ENCODE results near the gene CAMK2D.

Gene CAMK2D

DNA sequence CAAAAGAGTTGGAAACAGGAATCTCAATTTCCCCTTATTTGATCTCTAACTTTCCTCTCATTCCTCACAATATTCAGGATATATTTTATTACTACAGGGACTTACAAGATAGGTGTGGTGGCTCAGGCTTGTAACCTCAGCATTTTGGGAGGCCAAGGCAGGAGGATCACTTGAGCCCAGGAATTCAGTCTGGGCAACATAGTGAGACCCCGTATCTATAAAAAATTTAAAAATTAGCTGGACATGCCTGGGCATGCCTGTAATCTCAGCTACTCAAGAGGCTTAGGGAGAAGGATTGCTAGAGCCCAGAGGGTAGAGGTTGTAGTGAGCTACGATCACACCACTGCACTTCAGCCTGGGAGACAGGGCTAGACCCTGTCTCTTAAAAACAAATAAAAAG lies 200.4 kb downstream of the CAMK2D start:
- Histone ChIP-seq H3K79me2 (ENCODE audit: control insufficient read depth, insufficient read depth, low read length, poor library complexity) (no peaks in the 10 kb centered on the region), H3K23ac (ENCODE audit: low read length) (no peak overlapping the region), H4K91ac (ENCODE audit: low read depth, low read length) (peak overlapping the region; percentile 35), H2BK120ac (ENCODE audit: insufficient read depth, low read length, poor library complexity) (no peak overlapping the region), H3K79me1 (ENCODE audit: low read length) (peaks cover 2% of the 10 kb centered on the region), H3K4me1 (ENCODE audit: control insufficient read depth in 1 of 2, insufficient read depth in 2 of 2, low read length in 2 of 2) (peaks cover 4 to 8% of the 10 kb centered on the region in 2 experiments), H3K36me3 (ENCODE audit: control insufficient read depth in 1 of 2, insufficient read depth in 2 of 2, low read length in 2 of 2) (peaks cover 0 to 2% of the 10 kb centered on the region in 2 experiments), H2BK5ac (ENCODE audit: low read depth, low read length, poor library complexity) (no peak overlapping the region), H3K9ac (ENCODE audit: low read length) (no peak overlapping the region), H3K4me3 (ENCODE audit: low read depth, low read length) (no peak overlapping the region), H3K18ac (ENCODE audit: low read length) (no peak overlapping the region), H3K4me2 (ENCODE audit: low read length) (no peak overlapping the region), H3K27ac (ENCODE audit: low read depth, low read length) (no peak overlapping the region), H3K27me3 (ENCODE audit: insufficient read depth, low read length) (no peaks in the 10 kb centered on the region), H4K12ac (ENCODE audit: low read depth, low read length) (no peak overlapping the region), H2BK12ac (ENCODE audit: low read length) (no peak overlapping the region), H4K8ac (ENCODE audit: low read depth, low read length) (peak overlapping the region; percentile 16), H3K14ac (ENCODE audit: low read length) (no peak overlapping the region), H3K9me3 (ENCODE audit: insufficient read depth, low read depth, low read length) (no peaks in the 10 kb centered on the region), H2AFZ (ENCODE audit: insufficient read depth, low read length, poor library complexity) (no peak overlapping the region), H2AK5ac (ENCODE audit: low read length) (no peak overlapping the region), H3K4ac (ENCODE audit: low read depth, low read length) (no peak overlapping the region)
- no CpG with 5 or more reads among the region's 2 CpGs for WGBS (ENCODE audit: extremely low coverage, insufficient coverage, insufficient read length)
- DNase-seq = no peak

GRCh38 chr4:113560579-113560978 lies 201.0 kb downstream of the CAMK2D start:
- H3K27me3 ChIP-seq (ENCODE audit: insufficient read depth, low read length) = no peaks in the 10 kb centered on the region
- no peak overlapping the region for H3K4me3 ChIP-seq (ENCODE audit: low read depth, low read length)
- no peak overlapping the region for H3K27ac ChIP-seq (ENCODE audit: low read depth, low read length)
- H4K12ac ChIP-seq (ENCODE audit: low read depth, low read length) = no peak overlapping the region
- H2BK120ac ChIP-seq (ENCODE audit: insufficient read depth, low read length, poor library complexity) = peak overlapping the region; percentile 80
- H3K23ac ChIP-seq (ENCODE audit: low read length) = no peak overlapping the region
- peak overlapping the region; percentile 28 for H4K8ac ChIP-seq (ENCODE audit: low read depth, low read length)
- H2BK5ac ChIP-seq (ENCODE audit: low read depth, low read length, poor library complexity) = peak overlapping the region; percentile 49
- H3K14ac ChIP-seq (ENCODE audit: low read length) = no peak overlapping the region
- no peak overlapping the region for H4K91ac ChIP-seq (ENCODE audit: low read depth, low read length)
- no peak overlapping the region for H2AFZ ChIP-seq (ENCODE audit: insufficient read depth, low read length, poor library complexity)
- H3K9me3 ChIP-seq (ENCODE audit: insufficient read depth, low read depth, low read length) = no peaks in the 10 kb centered on the region
- no peak overlapping the region for H3K9ac ChIP-seq (ENCODE audit: low read length)
- no peak overlapping the region for H3K18ac ChIP-seq (ENCODE audit: low read length)
- no peaks in the 10 kb centered on the region for H3K79me2 ChIP-seq (ENCODE audit: control insufficient read depth, insufficient read depth, low read length, poor library complexity)
- H2BK12ac ChIP-seq (ENCODE audit: low read length) = peak overlapping the region; percentile 91
- H3K79me1 ChIP-seq (ENCODE audit: low read length) = peaks cover 2% of the 10 kb centered on the region
- no peak overlapping the region for H2AK5ac ChIP-seq (ENCODE audit: low read length)
- peaks cover 0 to 2% of the 10 kb centered on the region in 2 experiments for H3K36me3 ChIP-seq (ENCODE audit: control insufficient read depth in 1 of 2, insufficient read depth in 2 of 2, low read length in 2 of 2)
- H3K4me2 ChIP-seq (ENCODE audit: low read length) = no peak overlapping the region
- no peak overlapping the region for H3K4ac ChIP-seq (ENCODE audit: low read depth, low read length)
- DNase-seq = no peak
- peaks cover 4 to 8% of the 10 kb centered on the region in 2 experiments for H3K4me1 ChIP-seq (ENCODE audit: control insufficient read depth in 1 of 2, insufficient read depth in 2 of 2, low read length in 2 of 2)

DNA sequence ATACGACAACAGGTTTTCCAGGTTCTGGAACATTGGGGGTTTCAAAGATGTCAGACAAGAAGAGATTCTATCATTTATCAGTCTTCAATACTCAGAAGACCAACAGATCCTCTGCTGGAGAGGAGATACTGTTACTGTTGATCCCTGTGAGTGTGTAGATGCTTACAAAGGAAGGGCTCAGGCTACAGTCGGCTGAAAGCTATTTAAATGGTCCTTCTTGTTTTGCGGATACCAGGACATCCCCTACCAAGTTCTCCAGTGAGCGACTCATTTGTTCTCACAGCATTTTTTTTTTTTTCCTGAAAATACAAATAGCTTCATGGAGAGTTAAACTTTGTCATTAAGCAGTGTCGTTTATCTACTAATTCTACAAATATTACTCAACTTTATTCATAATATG lies 201.6 kb downstream of the CAMK2D start:
- Histone ChIP-seq H2BK5ac (ENCODE audit: low read depth, low read length, poor library complexity) (no peak overlapping the region), H3K79me1 (ENCODE audit: low read length) (peaks cover 2% of the 10 kb centered on the region), H3K9ac (ENCODE audit: low read length) (no peak overlapping the region), H3K4me1 (ENCODE audit: control insufficient read depth in 1 of 2, insufficient read depth in 2 of 2, low read length in 2 of 2) (peaks cover 4 to 8% of the 10 kb centered on the region in 2 experiments), H4K12ac (ENCODE audit: low read depth, low read length) (no peak overlapping the region), H4K91ac (ENCODE audit: low read depth, low read length) (no peak overlapping the region), H3K79me2 (ENCODE audit: control insufficient read depth, insufficient read depth, low read length, poor library complexity) (no peaks in the 10 kb centered on the region), H2BK12ac (ENCODE audit: low read length) (no peak overlapping the region), H3K27me3 (ENCODE audit: insufficient read depth, low read length) (no peaks in the 10 kb centered on the region), H3K23ac (ENCODE audit: low read length) (no peak overlapping the region), H3K18ac (ENCODE audit: low read length) (no peak overlapping the region), H3K4me2 (ENCODE audit: low read length) (no peak overlapping the region), H2AK5ac (ENCODE audit: low read length) (no peak overlapping the region), H3K14ac (ENCODE audit: low read length) (no peak overlapping the region), H2BK120ac (ENCODE audit: insufficient read depth, low read length, poor library complexity) (no peak overlapping the region), H3K4me3 (ENCODE audit: low read depth, low read length) (no peak overlapping the region), H4K8ac (ENCODE audit: low read depth, low read length) (no peak overlapping the region), H3K4ac (ENCODE audit: low read depth, low read length) (no peak overlapping the region), H3K27ac (ENCODE audit: low read depth, low read length) (no peak overlapping the region), H3K36me3 (ENCODE audit: control insufficient read depth in 1 of 2, insufficient read depth in 2 of 2, low read length in 2 of 2) (peaks cover 0 to 2% of the 10 kb centered on the region in 2 experiments), H2AFZ (ENCODE audit: insufficient read depth, low read length, poor library complexity) (no peak overlapping the region), H3K9me3 (ENCODE audit: insufficient read depth, low read depth, low read length) (no peaks in the 10 kb centered on the region)
- DNase-seq = no peak
- no CpG with 5 or more reads among the region's 5 CpGs for WGBS (ENCODE audit: extremely low coverage, insufficient coverage, insufficient read length)

- Histone ChIP-seq H3K79me2 (ENCODE audit: control insufficient read depth, insufficient read depth, low read length, poor library complexity) (no peaks in the 10 kb centered on the region), H3K4me2 (ENCODE audit: low read length) (no peak overlapping the region), H3K4me1 (ENCODE audit: control insufficient read depth in 1 of 2, insufficient read depth in 2 of 2, low read length in 2 of 2) (peaks cover 4 to 8% of the 10 kb centered on the region in 2 experiments), H3K23ac (ENCODE audit: low read length) (no peak overlapping the region), H2AK5ac (ENCODE audit: low read length) (peak overlapping the region; percentile 41), H3K79me1 (ENCODE audit: low read length) (peaks cover 2% of the 10 kb centered on the region), H3K27me3 (ENCODE audit: insufficient read depth, low read length) (no peaks in the 10 kb centered on the region), H3K4ac (ENCODE audit: low read depth, low read length) (no peak overlapping the region), H2BK12ac (ENCODE audit: low read length) (no peak overlapping the region), H3K18ac (ENCODE audit: low read length) (peak overlapping the region; percentile 35), H3K36me3 (ENCODE audit: control insufficient read depth in 1 of 2, insufficient read depth in 2 of 2, low read length in 2 of 2) (peaks cover 0 to 2% of the 10 kb centered on the region in 2 experiments), H2BK5ac (ENCODE audit: low read depth, low read length, poor library complexity) (no peak overlapping the region), H3K27ac (ENCODE audit: low read depth, low read length) (no peak overlapping the region), H3K14ac (ENCODE audit: low read length) (no peak overlapping the region), H4K8ac (ENCODE audit: low read depth, low read length) (no peak overlapping the region), H4K91ac (ENCODE audit: low read depth, low read length) (no peak overlapping the region), H3K9me3 (ENCODE audit: insufficient read depth, low read depth, low read length) (no peaks in the 10 kb centered on the region), H2BK120ac (ENCODE audit: insufficient read depth, low read length, poor library complexity) (no peak overlapping the region), H4K12ac (ENCODE audit: low read depth, low read length) (no peak overlapping the region), H3K9ac (ENCODE audit: low read length) (no peak overlapping the region), H3K4me3 (ENCODE audit: low read depth, low read length) (no peak overlapping the region), H2AFZ (ENCODE audit: insufficient read depth, low read length, poor library complexity) (peak overlapping the region; percentile 9)
- DNase-seq = peak in 1 of 2 donors; percentile 36
- WGBS (ENCODE audit: extremely low coverage, insufficient coverage, insufficient read length) = no CpG with 5 or more reads among the region's 4 CpGs
Measured at GRCh38 chr4:113556382-113557134, 205.0 kb downstream of the CAMK2D start.

Data from trophoblast cell (in vitro differentiated cells and primary cell).